Adrenal gland (tissue), 12 donors: ENCODE measurements around the gene ZNF608. TPM values are rescaled to one million over a fixed set of nuclear protein-coding genes. Genes with fewer than 3 reads are reported as not detected.

ENCODE experiments used
- DNase-seq, 7 donors: peaks; one replicate each; pipeline ENCODE4 v3.0.0-alpha.2; 2019 to 2020
- H3K27ac ChIP-seq, 5 donors: fragments of 200-600 bp; sonication (generic) in 4 of 5; 1 replicate in 3 of 5; 2 replicates in 2 of 5; pipeline versions ENCODE4 v1.5.1 to v1.8.0; 2016 to 2020; ENCODE audit warnings: mild to moderate bottlenecking in 1 of 5
- H3K27me3 ChIP-seq: fragments of 200-600 bp; 2 replicates; pipeline ENCODE4 v1.8.0; 2021
- H3K36me3 ChIP-seq, 2 donors: fragments of 200-600 bp; replicated peaks in 1 of 2; 1 replicate in 1 of 2; 2 replicates in 1 of 2; pipeline versions ENCODE4 v1.5.1 to v1.8.0; 2018 to 2022
- H3K4me1 ChIP-seq, 2 donors: fragments of 200-600 bp; replicated peaks in 1 of 2; 1 replicate in 1 of 2; 2 replicates in 1 of 2; pipeline versions ENCODE4 v1.5.1 to v1.8.0; 2018 to 2021
- H3K4me3 ChIP-seq, 4 donors: fragments of 200-600 bp; sonication (generic) in 3 of 4; one replicate each; pipeline ENCODE4 v1.5.1; 2016 to 2018
- H3K9me3 ChIP-seq, 3 donors: fragments of 200-600 bp; sonication (generic) in 1 of 3; replicated peaks in 1 of 3; 1 replicate in 2 of 3; 2 replicates in 1 of 3; pipeline versions ENCODE4 v1.5.1 to v1.8.0; 2016 to 2021
- CTCF ChIP-seq, 6 experiments: fragments of 450-650 bp in 4 of 6; fragments of 200-600 bp in 2 of 6; sonication (generic) in 1 of 6; IDR thresholded peaks; 1 replicate in 5 of 6; 2 replicates in 1 of 6; pipeline versions ENCODE4 v1.5.1 to v1.8.0; 2016 to 2021; ENCODE audit warnings: antibody characterized with exemption in 6 of 6, mild to moderate bottlenecking in 2 of 6, moderate library complexity in 1 of 6
- POLR2A ChIP-seq, 2 donors: fragments of 450-650 bp; IDR thresholded peaks; one replicate each; pipeline ENCODE4 v1.6.1; 2017; ENCODE audit warnings: antibody characterized with exemption in 2 of 2, mild to moderate bottlenecking in 2 of 2, moderate library complexity in 1 of 2
- WGBS, 4 donors: extraction: QIAGEN DNeasy Blood & Tissue Kit in 2 of 4; methylation state at CpG; one replicate each; pipeline versions ENCODE4 v1.1.5 to v1.1.7; 2013 to 2017; 5-methylcytosine and 5-hydroxymethylcytosine counted together
- intact Hi-C, 2 donors: fragments of 100-400 bp; cut with DNase I; formaldehyde crosslinking; loops; one replicate each; pipeline versions ENCODE4 v1.14.1 to v1.15.0; 2022 to 2023
- polyA plus RNA-seq, 3 donors: library from polyadenylated mRNA; stranded (reverse); fragments of 200-250 nt in 2 of 3; fragments of 350-450 nt in 1 of 3; fragmentation: Illumina TruSeq in 1 of 3; extraction: RNeasy Lipid Tissue Mini Kit (QIAGEN cat#74804) in 1 of 3; gene quantifications; one replicate each; pipeline ENCODE4 v1.2.3, GENCODE V29; 2013 to 2014
- total RNA-seq, 9 donors: library from RNA; depleted of rRNA in 4 of 9; stranded (reverse); fragments of >200 nt in 4 of 9; fragments of 120-200 nt in 1 of 9; fragmentation: NEBNext Ultra II Directional in 1 of 9; extraction: Animal tissue kit (Norgen Biotek cat#: 25700) in 1 of 9; gene quantifications; one replicate each; pipeline versions ENCODE4 v1.1.0 to v1.2.4, GENCODE V29; 2013 to 2023
- donor health status: healthy with polysubstance abuse.
- donor health status: Bipolar disorder and iron deficiency.
- donor health status: DM: yes; HTN: yes; CAD: no.
- donor health status: DM: no; HTN: no; CAD: no.
- donor health status: DM: no; HTN: no; CAD: no.
- donor health status: DM: yes; HTN: yes; CAD: no.

ZNF608 gene
- total and polyA plus RNA-seq, 12 donors = 14.4 to 55.0 (median 29.1) TPM

GRCh38 chr5:124752854-124753720 lies 6.6 kb upstream of the ZNF608 start:
- Histone ChIP-seq H3K27ac (no peak overlapping the region), H3K9me3 (no peaks in the 10 kb centered on the region), H3K27me3 (no peaks in the 10 kb centered on the region), H3K36me3 (no peaks in the 10 kb centered on the region), H3K4me3 (no peak overlapping the region), H3K4me1 (no peaks in the 10 kb centered on the region)
- TF ChIP-seq POLR2A (IDR thresholded peaks at IDR 0.05) (no peak), CTCF (IDR thresholded peaks at IDR 0.05) (no peak)
- intact Hi-C loops = no loop called here
- no peak for DNase-seq
- 79 to 91% (median 89%) methylated on average over 6 of the region's 6 CpGs for WGBS, 4 donors

GRCh38 chr5:124751031-124751430 lies 4.6 kb upstream of the ZNF608 start:
- no peaks in the 10 kb centered on the region for H3K9me3 ChIP-seq
- H3K4me3 ChIP-seq = no peak overlapping the region
- H3K27ac ChIP-seq = no peak overlapping the region
- H3K27me3 ChIP-seq = no peaks in the 10 kb centered on the region
- TF ChIP-seq POLR2A (IDR thresholded peaks at IDR 0.05) = no peak
- TF ChIP-seq CTCF (IDR thresholded peaks at IDR 0.05) = no peak
- 92 to 98% (median 95%) methylated on average over 2 of the region's 2 CpGs for WGBS, 4 donors
- intact Hi-C loops = no loop called here
- DNase-seq = no peak
- H3K36me3 ChIP-seq = no peaks in the 10 kb centered on the region
- H3K4me1 ChIP-seq = no peaks in the 10 kb centered on the region

- Histone ChIP-seq H3K36me3 (no peaks in the 10 kb centered on the region), H3K27ac (peak overlapping the region; percentile 85 to 91 (median 88)), H3K9me3 (no peaks in the 10 kb centered on the region), H3K27me3 (no peaks in the 10 kb centered on the region), H3K4me3 (peak overlapping the region in 3 of 4 donors; percentile 40 to 73 (median 42)), H3K4me1 (peaks cover 4 to 12% of the 10 kb centered on the region in 2 donors)
- intact Hi-C loops = no loop called here
- WGBS, 4 donors = 5 to 7% (median 6%) methylated on average over 24 to 25 of the region's 25 CpGs
- peak; percentile 79 to 95 (median 86) for DNase-seq
- TF ChIP-seq POLR2A (IDR thresholded peaks at IDR 0.05) (peak; percentile 28 to 89), CTCF (IDR thresholded peaks at IDR 0.05) (peak in 1 of 6 experiments; percentile 14)
Observed at GRCh38 chr5:124748687-124749594, 2.5 kb upstream of the ZNF608 start.
